NCI-H446 treated with DMSO at 0.1 percent for 48 hours (cell line): ENCODE measurements around the gene BTBD7.
"Not testable (repeated sequence)": the region's sequence is repeated elsewhere in the genome, so short reads cannot be mapped to it uniquely, and the experiment has no call there.

Experiments used
- DNase-seq: peaks from one replicate; lab custom pipeline; 2025; lab: John Stamatoyannopoulos, UW

Gene BTBD7

DNA sequence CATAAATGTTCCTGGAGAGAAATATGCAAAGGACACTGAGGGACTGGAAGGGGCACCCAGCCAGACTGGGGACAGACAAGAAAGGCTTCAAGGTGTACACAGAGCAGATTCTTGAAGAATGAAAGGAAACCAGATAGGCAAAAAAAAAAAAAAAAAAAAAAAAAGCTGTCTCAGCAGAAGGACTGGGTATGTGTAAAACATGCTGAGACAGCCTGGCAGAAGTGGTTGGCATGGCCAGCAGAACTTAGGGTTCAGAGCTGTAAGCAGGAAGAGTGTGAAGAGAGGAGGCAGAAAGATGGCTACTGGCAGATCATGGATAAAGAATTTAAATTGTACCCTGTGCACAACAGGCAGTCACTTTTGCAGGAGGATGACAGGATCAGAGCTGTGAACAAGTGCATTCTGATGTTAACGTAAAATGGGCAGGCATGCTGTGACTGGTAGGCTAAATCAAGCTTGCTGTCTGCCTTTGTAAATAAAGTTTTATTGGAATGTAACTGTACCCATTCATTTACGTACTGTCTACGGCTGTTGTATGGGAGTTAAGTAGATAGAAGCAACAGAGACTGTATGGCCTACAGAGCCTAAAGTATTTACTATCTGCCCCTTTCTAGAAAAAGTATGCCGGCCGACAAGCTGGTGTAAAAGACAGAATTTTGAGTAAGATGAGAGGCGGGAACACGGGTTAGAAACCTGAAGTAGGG is 83.6 kb downstream of the BTBD7 start:
- no peak for DNase-seq

DNA sequence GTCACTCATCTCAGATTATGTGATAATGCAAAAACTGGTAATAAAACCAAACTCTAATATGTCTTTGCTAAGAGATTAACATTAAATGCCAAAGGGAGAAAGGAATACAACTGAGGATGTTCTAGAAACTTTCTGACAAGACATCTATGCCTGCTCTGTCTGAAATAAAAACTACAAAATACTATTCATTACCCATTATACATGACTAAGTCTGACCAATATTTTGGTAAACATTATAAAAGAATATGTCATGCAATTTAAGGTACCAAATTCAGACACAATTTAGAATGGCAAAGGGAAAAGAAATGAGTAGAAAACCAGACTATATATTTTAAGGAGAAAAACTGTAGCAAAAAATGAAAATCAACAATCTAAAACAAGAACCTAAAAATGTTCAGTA is 86.3 kb downstream of the BTBD7 start:
- no peak for DNase-seq

DNA sequence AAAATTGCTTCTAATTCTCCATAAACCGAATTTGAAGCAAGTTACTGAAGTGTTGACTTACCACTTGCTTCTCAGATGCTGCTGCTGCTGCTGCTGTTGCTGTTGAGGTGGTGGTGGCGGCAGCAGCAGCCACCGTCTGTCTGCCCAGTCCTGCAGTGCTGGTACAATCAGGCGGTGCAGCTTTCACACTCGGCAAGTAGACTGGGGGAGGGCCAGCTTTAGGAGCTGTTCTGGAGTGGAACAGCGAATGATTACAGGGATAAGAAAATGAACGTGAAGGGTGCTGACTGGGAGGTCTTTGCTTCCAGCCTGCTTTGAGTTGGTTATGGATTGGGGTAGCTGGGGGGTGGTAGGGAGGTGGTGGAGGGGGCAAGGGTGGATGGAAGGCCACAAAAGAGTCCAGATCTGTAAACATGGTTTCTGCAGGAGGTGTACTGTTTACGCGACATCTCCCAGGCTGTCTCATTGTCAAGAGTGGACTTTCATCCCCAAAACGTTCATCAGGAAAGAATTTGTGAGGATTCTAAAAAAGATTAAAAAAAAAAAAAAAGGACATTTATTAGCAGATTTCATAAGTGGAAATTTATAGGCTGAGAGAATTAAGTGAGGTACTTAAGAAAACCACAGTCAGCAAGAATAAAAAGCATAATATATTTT is 86.9 kb downstream of the BTBD7 start:
- DNase-seq: no peak

DNA sequence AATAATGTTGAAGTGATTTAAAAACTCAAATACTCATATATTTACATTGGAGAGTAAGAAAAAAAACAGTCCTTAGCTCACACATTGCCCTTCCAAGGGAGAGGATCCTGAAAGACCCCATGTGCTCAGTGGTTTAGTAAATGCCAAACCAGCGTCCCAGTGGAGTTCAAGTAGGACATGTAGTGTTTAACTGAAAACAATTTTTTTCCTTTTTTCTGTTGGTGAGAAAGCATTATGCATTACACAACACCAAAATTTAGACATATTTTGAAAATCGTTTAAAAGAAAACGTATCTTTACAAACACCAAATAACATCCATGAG is 92.2 kb downstream of the BTBD7 start:
- no peak for DNase-seq

DNA sequence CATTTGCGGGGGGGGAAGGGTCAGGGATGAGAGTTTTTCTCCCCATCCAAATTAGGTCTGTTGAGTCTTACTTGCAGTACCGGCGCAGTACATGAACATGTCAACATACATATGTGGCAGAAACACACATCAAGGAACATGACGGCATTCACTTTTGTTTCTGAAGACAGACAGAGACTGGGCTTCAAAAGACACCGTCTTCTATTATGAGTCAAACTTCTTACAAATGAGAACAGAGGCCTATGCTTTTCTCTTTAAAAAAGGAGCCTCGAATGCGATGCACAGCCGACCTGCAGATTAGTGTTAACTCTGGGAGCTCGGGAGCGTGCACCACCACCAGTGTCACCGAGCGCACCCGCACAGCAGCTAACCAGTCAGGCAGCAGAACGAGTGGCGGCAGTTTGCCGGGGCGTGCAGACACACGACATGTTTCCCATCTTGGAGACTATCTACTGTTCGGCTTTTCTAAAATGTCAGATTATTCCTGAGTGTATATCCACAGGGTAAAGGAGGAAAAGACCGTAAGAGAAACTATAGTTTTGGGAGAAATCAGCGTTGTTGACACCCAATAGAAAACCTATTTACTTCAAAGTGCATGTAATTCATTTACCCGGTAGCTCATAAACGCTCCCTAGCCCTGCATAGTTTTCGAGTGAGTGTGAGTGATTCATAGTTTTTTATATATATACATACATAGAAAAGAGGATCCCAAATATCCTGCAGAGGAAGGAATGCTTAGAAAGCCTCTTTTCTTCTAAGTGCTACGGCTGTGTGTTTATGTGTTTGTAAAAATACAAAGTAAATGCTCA is 92.8 kb downstream of the BTBD7 start:
- DNase-seq: no peak

DNA sequence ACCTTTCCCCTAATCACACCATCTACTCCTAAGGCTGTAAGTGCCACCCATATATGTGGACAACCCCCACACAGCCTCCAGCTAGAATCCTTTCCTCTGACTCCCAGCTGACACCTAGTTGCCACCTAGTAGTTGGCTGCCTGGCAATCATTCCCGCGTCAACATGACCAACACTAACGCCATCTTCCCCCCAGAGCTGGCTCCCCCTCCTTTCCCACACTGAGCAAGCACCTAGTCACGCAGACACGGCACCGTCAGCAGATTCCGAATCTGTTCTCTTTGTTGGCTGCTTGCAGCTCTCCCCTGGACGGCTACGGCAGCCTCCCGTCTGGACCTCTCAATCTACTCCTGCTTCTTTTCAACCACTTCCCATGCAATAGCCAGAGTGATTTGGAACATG is 98.0 kb downstream of the BTBD7 start:
- DNase-seq: no peak

DNA sequence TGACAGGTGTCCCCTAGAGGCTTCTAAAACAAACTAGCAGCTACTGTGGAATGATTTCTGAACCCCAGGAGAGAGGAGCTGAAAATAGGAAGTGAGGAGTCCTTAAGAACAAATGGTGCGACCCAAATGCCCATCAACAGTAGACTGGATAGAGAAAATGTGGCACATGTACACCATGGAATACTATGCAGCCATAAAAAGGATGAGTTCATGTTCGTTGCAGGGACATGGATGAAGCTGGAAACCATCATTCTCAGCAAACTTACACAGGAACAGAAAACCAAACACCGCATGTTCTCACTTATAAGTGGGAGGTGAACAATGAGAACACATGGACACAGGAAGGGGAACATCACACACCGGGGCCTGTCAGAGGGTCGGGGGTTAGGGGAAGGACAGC is 99.8 kb downstream of the BTBD7 start:
- DNase-seq: not testable (repeated sequence)

DNA sequence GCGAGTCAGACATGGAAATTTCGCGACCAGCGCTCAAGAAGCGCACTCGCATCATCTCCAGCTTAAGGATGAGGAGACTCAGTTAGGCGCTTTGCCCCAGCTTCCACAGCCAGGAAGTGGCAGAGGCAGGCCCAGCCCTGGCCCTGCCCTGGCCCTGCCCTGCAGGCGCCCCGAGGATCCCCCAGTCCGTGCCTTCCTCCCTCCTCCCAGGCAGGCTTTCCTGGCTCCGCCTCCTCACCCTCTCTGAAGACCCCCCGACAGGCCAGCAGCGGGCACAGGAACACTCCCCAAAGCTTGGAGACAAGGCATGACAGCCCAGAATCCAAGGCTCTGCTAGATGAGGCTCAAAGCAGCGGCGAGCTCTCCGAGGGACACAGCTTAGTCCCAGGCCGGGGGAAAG is 100.7 kb downstream of the BTBD7 start:
- DNase-seq: no peak

DNA sequence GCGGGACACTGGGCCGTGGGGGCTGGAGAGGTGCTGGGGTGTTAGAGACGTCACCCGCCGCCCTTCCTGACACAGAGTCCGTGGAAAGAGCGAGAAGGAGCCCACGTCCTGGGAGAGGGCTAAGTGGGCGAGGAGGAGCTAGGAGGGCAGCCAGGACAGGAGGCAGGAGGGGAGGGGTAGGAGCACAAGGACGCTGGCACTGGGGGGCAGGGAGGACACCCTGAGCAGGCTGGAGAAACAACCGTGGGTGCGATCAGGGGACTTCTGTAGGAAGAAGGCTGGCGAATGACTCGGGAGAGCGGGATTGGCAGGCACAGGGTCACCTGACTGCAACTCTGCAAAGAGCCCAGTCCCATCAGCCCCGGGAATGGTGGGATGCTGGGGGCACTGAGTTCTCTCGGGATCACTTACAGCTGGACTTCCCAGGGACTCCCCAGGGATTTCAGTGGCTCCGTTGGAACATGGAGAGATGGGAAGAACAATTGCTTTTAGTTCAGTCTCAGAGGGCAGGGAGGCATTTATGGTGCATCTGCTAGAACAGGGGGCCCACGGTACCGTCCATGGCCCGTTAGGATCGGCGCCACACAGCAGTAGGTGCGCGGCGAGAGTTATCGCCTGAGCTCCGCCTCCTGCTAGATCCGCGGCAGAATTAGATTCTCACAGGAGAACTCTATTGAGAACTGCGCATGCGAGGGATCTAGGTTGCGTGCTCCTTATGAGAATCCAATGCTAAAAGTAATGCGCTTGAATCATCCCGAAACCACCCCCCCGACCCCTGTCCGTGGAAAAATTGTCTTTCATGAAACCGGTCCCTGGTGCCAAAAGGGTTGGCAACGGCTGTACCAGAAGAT is 101.5 kb downstream of the BTBD7 start:
- peak; percentile 51 for DNase-seq

DNA sequence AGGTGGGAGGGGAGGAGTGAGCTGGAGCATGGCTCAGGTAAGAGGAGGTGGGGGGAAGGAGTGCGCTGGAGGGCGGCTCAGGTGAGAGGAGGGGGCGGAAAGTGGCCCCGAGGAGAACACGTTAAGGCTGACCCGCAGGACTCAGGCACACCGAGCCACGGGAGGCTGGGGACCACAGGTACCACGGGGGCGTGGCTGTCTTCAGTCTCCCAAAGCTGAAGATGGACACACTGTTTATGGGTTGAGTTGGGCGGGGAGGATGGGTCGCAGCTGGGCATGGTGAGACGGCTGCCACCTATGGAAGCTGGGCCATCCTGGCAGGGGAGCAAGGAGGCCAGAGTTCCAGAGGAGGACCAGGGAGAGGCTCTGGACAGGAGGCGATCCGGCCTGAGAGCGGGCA is 102.3 kb downstream of the BTBD7 start:
- DNase-seq: no peak

DNA sequence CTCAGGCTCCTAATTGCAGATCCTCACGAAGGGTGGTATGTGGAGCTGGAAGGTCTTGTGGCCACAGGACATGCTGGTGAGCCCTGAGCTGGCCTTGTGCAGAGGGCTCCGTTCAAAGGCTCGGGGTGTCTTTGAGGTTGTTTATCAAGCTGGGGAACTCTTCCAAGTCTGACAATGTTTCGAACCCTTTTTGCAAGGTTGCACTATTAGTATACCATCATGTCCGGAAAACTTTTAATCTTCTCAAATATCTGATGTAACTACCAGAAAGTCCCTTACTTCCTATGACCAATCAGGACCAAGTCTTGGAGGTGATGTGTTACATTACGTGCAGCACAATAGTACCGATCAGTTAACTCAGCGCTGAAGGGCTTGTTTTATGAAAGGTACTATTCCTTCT is 104.3 kb downstream of the BTBD7 start:
- no peak for DNase-seq

DNA sequence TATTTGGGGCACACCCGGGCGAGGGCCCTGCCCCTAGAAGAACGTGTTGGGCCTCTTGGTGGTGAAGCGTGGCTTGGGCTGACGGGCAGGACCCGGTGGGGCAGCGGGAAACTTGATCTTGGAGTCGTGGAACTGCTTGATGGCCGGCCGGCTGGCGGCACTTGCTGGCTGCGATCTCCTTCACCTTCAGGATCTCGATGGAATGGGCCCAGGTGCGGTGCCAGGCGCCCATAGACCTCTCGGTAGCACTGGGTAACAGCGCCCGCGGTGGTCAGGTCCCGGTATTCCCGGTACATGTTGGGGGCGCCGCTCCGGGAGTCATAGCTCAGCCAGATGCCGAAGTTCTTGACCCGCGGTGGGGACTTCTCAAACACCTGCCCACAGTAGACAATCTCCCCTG is 109.3 kb downstream of the BTBD7 start:
- no peak for DNase-seq

DNA sequence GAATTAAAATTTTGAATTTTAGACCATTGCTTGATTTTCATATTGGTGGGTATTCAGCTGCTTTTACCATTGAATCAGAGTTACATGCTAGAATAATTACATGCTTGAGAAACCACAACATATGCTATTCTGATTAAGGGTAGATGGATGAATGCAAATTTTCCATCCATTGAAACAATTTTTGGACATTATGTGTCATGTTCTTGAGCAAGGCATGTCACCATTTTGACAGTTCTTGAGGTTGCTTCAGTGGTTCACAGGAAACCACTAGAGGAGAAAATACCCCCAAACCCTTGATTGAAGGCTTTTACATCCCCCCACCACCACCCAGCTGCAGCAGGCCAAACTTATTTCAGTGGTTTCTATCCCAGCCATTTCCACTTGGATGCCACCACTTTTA is 112.3 kb downstream of the BTBD7 start:
- DNase-seq: no peak

DNA sequence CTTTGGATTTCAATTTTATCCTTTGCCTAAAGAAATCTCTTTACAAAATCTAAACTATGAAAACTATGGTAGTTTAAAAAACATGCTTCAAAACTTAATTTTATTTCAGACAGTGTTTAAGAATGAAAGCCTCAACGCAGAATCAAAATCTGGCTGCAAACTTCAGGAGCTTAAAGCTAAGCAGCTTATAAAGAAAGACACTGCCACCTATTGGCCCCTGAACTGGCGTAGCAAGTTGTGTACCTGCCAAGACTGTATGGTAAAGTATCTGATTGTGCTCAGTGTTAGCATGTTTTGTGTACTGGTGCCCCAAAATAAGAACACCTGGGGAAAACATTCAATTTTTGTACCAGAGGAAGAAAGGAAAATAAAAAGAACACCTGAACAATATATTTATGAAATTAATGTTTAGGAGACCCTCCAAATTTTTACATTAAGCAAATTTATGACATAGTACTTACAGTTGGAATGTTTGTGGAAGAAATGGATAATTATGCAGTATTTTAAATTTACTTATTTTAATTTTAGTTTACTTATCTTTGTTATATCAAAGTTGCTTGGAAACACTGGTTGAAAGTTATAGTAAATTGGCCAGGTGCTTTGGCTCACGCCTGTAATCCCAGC is 113.6 kb downstream of the BTBD7 start:
- peak; percentile 59 for DNase-seq

DNA sequence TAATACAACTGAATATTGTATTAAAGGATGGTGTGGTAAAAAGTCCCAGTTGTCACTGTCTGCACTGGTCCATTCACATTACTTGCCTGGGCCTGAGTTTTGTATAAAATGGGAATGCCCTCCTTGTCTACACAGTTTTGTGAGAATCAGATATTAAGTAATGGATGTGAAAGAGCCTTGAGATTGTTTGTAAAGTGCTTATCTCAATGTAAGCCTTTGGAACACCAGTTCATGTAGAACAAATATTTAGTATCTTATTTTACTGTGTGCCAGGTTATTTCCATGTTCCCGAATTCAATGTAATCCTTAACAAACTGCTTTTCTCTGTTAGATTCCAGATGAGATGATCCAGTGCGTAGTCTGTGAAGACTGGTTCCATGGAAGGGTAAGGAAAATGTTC is 118.2 kb downstream of the BTBD7 start:
- no peak for DNase-seq

DNA sequence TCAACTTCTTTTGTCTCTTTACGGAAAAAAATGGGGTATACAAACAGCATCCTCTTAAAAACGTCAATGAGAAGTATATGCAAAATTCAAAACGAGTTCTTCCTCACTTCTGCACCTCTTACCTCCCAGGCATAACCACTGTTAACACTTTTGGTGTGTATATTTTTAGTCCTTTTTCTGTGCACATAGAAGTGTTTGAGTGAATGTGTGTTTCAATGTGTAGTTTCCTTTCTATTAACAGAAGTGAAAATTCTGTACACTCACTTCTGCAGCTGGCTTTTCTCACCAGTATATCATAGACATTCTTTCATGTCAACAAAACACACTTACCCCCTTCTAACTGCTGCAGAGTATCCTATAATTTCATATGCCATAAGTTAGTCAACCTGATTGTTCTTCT is 120.4 kb downstream of the BTBD7 start:
- no peak for DNase-seq

DNA sequence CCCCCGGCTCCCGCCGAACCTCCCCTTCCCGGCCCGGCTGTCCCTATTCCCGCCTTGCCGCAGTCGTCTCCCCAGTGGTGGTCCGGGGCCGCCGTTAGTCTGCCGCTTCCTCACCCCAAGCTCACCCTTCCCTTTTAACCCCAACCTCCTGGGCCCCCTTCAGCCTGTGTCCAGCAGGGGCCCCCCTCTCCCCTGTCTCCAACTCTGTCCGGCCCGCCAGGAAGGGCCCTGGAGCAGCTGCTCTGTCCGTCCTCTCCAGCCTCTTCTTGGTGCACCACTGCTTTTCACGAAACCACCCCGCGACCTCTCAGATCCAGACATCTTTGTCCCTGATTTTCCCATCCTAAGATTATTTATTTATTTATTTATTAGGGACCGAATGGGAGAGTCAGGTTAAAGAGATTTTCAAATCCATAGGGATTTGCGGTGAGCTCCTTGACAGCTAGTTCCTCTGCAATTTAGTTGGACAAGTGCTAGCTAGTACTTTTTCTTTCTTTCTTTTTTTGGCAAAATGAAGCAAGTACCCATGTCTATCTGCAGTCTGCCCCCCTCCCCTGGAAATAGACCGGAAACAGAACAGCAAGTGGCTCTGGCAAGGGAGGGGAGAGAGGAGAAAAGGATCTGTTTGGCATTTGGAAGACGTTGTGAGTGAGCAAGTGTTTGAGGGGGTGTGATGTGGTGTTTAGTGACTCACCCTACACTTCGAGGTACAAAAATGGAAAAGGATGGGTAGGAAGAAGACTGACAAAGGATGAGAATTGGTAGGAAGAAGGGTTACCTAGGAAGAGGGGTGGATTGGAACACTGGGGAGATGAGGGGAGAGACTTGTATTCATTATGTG is 125.1 kb downstream of the BTBD7 start:
- peak; percentile 15 for DNase-seq

DNA sequence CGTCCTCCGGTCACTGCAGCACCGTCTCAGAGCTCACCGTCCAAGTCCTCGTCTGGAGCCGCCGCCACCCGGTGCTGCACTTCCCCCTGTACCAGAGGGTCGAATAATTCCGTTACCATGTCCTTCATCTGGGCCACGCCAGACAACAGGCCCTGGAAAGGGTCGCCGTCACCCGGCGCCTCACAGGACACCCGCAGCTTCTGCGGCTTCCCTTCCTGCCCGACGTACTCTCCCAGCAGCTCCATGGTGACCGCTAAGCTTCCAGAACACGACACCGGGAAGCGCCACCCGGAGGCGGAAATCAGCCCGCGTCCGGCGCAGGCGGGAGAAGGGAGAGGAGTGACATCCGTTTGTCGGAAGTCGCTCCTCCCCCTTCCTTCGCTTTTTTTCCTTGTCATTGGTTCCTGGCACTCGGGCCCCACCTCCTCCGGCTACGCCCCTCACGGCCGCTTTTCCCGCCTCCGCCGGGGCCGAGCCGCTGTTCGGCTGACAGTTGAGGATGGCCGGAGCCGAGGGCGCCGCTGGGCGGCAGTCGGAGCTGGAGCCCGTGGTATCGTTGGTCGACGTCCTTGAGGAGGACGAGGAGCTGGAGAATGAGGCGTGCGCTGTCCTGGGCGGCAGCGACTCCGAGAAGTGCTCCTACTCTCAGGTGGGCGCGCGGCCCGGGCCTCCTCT is 125.9 kb downstream of the BTBD7 start, which contains the start of the genes GON7 and UBR7:
GON7 (minus strand) TSS at position 273 of the 675 bp plus-strand sequence; CDS start at position 245, 28 bp downstream.
UBR7 (plus strand) TSS at position 464 of the 675 bp plus-strand sequence; CDS start at position 500, 36 bp downstream.
- DNase-seq: peak; percentile 97

DNA sequence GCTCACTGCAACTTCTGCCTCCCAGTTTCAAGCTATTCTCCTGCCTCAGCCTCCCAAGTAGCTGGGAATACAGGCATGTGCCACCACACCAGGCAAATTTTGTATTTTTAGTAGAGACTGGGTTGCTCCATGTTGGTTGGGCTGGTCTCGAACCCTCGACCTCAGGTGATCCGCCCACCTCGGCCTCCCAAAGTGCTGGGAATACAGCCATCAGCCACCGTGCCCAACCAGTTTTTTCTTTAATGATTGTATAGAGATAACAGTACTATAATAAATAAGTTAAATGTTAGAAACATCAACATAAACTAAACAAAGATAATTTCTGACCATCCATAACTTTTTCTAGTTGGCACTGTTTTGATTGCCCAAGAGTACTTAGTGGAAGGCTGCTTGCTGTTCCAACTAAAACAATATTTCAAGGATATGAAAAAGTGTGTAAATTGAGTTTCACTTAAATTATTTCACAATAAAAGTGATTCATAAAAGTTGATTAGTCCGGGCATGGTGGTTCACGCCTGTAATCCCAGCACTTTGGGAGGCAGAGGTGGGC is 131.6 kb downstream of the BTBD7 start:
- DNase-seq: no peak

DNA sequence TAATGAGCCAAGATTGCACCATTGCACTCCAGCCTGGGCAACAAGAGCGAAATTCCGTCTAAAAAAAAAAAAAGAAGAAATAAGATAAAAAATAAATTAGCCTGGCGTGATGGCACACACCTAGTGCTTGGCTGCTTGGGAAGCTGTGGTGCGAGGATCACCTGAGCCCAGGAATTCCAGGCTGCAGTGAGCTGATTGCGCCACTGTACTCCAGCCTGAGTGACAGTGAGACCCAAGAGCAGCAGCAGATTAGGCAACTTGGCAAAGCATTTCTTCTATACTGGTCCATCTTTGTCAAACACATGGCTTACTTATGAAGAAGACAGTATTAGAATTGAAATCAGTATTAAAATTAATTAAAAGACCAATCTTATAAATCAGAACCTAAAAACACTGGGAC is 132.3 kb downstream of the BTBD7 start:
- no peak for DNase-seq
